GM12878 (cell line): ENCODE measurements around the gene CEP131. TPM values are rescaled to one million over a fixed set of nuclear protein-coding genes. Genes with fewer than 3 reads are reported as not detected.

Source experiments
- ATAC-seq: fragments of 200-7000 bp; cut with Tn5 transposase; 3 replicates; pipeline ENCODE4 v1.9.1; 2020; ENCODE audit warnings: mild to moderate bottlenecking, moderate library complexity
- BruUV-seq: library from RNA; stranded (reverse); fragments of 400-500 nt; replicated peaks from 2 replicates; lab custom pipeline; 2021; lab: Mats Ljungman, UMichigan
- CTCF ChIA-PET: fragments of 300-600 bp; sonication (Branson Sonifier 250); formaldehyde crosslinking; extraction: SDS; loops from one replicate; lab custom pipeline; 2021; ENCODE audit warnings: inconsistent platforms; lab: Yijun Ruan, JAX
- POLR2A ChIA-PET: fragments of 350-600 bp; formaldehyde crosslinking; extraction: SDS; loops from one replicate; lab custom pipeline; 2021; ENCODE audit warnings: inconsistent platforms; lab: Charles Lee
- RAD21 ChIA-PET: fragments of 300-600 bp; sonication (Branson Sonifier 250); formaldehyde crosslinking; loops from one replicate; lab custom pipeline; 2023; ENCODE audit warnings: antibody characterized with exemption; ENCODE audit not compliant: unreplicated experiment; lab: Charles Lee
- SMC1A ChIA-PET: fragments of 300-600 bp; sonication (Branson Sonifier 250); formaldehyde crosslinking; loops from one replicate; lab custom pipeline; 2023; ENCODE audit not compliant: unreplicated experiment, uncharacterized antibody; lab: Charles Lee
- DNase-seq: peaks from one replicate; pipeline ENCODE4 v3.0.0-alpha.2; 2011; ENCODE audit warnings: low read depth, low spot score
- FAIRE-seq: peaks from 3 replicates; lab custom pipeline; 2011; peaks lifted over from hg19 to GRCh38; lab: Jason Lieb, UNC
- H2AFZ ChIP-seq: 2 replicates; pipeline ENCODE4 v1.6.0; 2011; ENCODE audit warnings: low read depth, low read length, control low read depth; ENCODE audit not compliant: control insufficient read depth
- H3K27ac ChIP-seq: 2 replicates; pipeline ENCODE4 v1.5.1; 2011; ENCODE audit warnings: control low read depth; ENCODE audit not compliant: control insufficient read depth, insufficient read depth
- H3K27me3 ChIP-seq, 2 experiments: replicated peaks in 1 of 2; 2 replicates each; pipeline versions ENCODE4 v1.6.0 to v1.6.1; 2011; ENCODE audit warnings: low read length in 1 of 2; ENCODE audit not compliant: control insufficient read depth in 2 of 2, insufficient read depth in 2 of 2
- H3K36me3 ChIP-seq, 2 experiments: 2 replicates each; pipeline ENCODE4 v1.5.1; 2011; ENCODE audit warnings: low read length in 1 of 2; ENCODE audit not compliant: control insufficient read depth in 2 of 2, insufficient read depth in 2 of 2
- H3K4me1 ChIP-seq: 2 replicates; pipeline ENCODE4 v1.6.1; 2011; ENCODE audit warnings: mild to moderate bottlenecking, low read length, moderate library complexity, mixed read lengths; ENCODE audit not compliant: control insufficient read depth, insufficient read depth
- H3K4me2 ChIP-seq: 2 replicates; pipeline ENCODE4 v1.6.0; 2011; ENCODE audit warnings: control low read depth; ENCODE audit not compliant: control insufficient read depth, insufficient read depth
- H3K4me3 ChIP-seq: fragments of 200-600 bp; sonication (generic); 2 replicates; pipeline ENCODE4 v1.5.1; 2016
- H3K79me2 ChIP-seq: 2 replicates; pipeline ENCODE4 v1.6.0; 2011; ENCODE audit warnings: low read length; ENCODE audit not compliant: control insufficient read depth, insufficient read depth
- H3K9ac ChIP-seq: 2 replicates; pipeline ENCODE4 v1.8.0; 2011; ENCODE audit warnings: low read length, control low read depth, mixed read lengths; ENCODE audit not compliant: control insufficient read depth, insufficient read depth
- H3K9me3 ChIP-seq: replicated peaks from 3 replicates; pipeline ENCODE4 v1.5.1; 2011; ENCODE audit warnings: mild to moderate bottlenecking, low read length; ENCODE audit not compliant: control insufficient read depth, insufficient read depth
- H4K20me1 ChIP-seq: 2 replicates; pipeline ENCODE4 v1.6.0; 2011; ENCODE audit not compliant: control insufficient read depth, insufficient read depth
- CREB1 ChIP-seq: IDR thresholded peaks from 2 replicates; pipeline ENCODE4 v1.6.1; 2012; ENCODE audit warnings: low read depth, mild to moderate bottlenecking, inconsistent platforms
- GATAD2B ChIP-seq: fragments of 450-650 bp; conservative IDR thresholded peaks from 2 replicates; pipeline ENCODE4 v1.6.1; 2017; ENCODE audit warnings: low read depth, mild to moderate bottlenecking, moderate library complexity
- MEF2A ChIP-seq: IDR thresholded peaks from 2 replicates; pipeline ENCODE4 v1.6.1; 2011; ENCODE audit warnings: low read depth, mild to moderate bottlenecking, low read length, moderate library complexity; ENCODE audit not compliant: insufficient read depth
- SMARCA5 ChIP-seq: fragments of 450-650 bp; IDR thresholded peaks from 2 replicates; pipeline ENCODE4 v1.6.1; 2017; ENCODE audit warnings: mild to moderate bottlenecking
- SMC3 ChIP-seq: IDR thresholded peaks from 2 replicates; pipeline ENCODE4 v1.6.1; 2011; ENCODE audit warnings: low read length, improper control_type of control experiment, borderline replicate concordance
- YBX1 ChIP-seq: fragments of 450-650 bp; IDR thresholded peaks from 2 replicates; pipeline ENCODE4 v1.6.1; 2016; ENCODE audit warnings: antibody characterized with exemption
- WGBS: methylation state at CpG from one replicate; pipeline ENCODE4 v1.1.6; 2016; ENCODE audit warnings: low lambda C conversion rate; ENCODE audit not compliant: insufficient replicate concordance, insufficient coverage; ENCODE audit errors: missing lambda C conversion rate; 5-methylcytosine and 5-hydroxymethylcytosine counted together
- in situ Hi-C: fragments of 300-500 bp; cut with MboI; formaldehyde crosslinking; loops from 9 replicates; pipeline ENCODE4 v1.14.3; 2018; ENCODE audit warnings: mixed read lengths
- intact Hi-C: fragments of 100-400 bp; cut with micrococcal nuclease; formaldehyde crosslinking; loops from one replicate; pipeline ENCODE4 v1.14.2; 2022; ENCODE audit not compliant: unreplicated experiment
- polyA plus RNA-seq, 11 experiments: library from polyadenylated mRNA; depleted of rRNA in 4 of 11; unstranded in 6 of 11; stranded (reverse) in 5 of 11; fragments of >200 nt; fragmentation: Nextera tagmentation in 4 of 11; fragmentation: Illumina TruSeq in 1 of 11; extraction: Ambion mirVana in 4 of 11; extraction: Trizol in 1 of 11; gene quantifications; 1 replicate in 1 of 11; 2 replicates in 10 of 11; pipeline versions ENCODE4 v1.2.1 to v1.2.3, GENCODE V29; 2011 to 2016; ENCODE audit warnings: inconsistent platforms in 2 of 11, missing spikeins in 2 of 11, low read depth in 1 of 11
- total RNA-seq, 4 experiments: library from RNA; depleted of rRNA in 3 of 4; stranded (reverse); fragments of >200 nt in 3 of 4; fragmentation: Illumina TruSeq in 1 of 4; extraction: Trizol in 1 of 4; gene quantifications; 2 replicates each; pipeline versions ENCODE4 v1.2.1 to v1.2.3, GENCODE V29; 2013 to 2021
- TF ChIP-seq, protein P1 (sequence below): IDR thresholded peaks from 2 replicates; pipeline ENCODE4 v1.6.1; 2011; ENCODE audit warnings: mild to moderate bottlenecking, low read depth, low read length, moderate library complexity; ENCODE audit not compliant: insufficient replicate concordance
- TF ChIP-seq, protein P2 (sequence below): fragments of 450-650 bp; IDR thresholded peaks from 2 replicates; pipeline ENCODE4 v1.6.1; 2017; ENCODE audit warnings: mild to moderate bottlenecking, moderate library complexity
- TF ChIP-seq, protein P3 (sequence below): IDR thresholded peaks from 2 replicates; pipeline ENCODE4 v1.6.1; 2012; ENCODE audit warnings: low read depth, low read length, improper control_type of control experiment
- TF ChIP-seq, protein P4 (sequence below): fragments of 450-650 bp; IDR thresholded peaks from 2 replicates; pipeline ENCODE4 v1.6.1; 2018; ENCODE audit warnings: mild to moderate bottlenecking, low read depth, moderate library complexity; ENCODE audit not compliant: partially characterized antibody

The CEP131 gene
- total and polyA plus RNA-seq, 10 of the 15 experiments (the other 5 are each of a cell fraction or from before 2014, with no cell fraction given): 0.05 to 17.3 (median 6.7) TPM

DNA sequence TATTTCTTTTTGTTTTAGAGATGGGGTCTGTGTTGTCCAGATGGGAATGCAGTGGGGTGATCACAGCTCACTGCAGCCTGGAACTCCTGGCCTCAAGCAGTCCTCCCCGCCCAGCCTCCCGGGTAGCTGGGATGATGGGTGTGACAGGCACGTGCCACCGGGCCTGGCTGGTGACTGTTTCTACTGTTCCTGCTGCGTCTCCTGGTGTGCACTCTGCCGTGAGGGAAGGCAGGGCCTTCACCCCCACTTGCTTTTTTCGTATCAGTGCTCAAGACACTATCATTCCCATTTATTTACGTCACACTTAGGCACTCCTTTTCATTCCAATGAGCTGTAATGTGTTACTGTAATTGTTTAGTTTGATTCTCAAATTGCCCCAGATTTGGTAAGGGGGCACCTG is 82.7 kb downstream of the CEP131 start:
- WGBS: 37% methylated on average over 8 of the region's 8 CpGs
- CTCF ChIA-PET: no interaction called here

More for the DNA sequence above, 82.7 kb downstream of the CEP131 start:
- intact Hi-C loops: loop anchor here (5.0 kb wide), 1 partner anchor 342 kb away; no protein-coding TSS in a partner anchor
- Histone ChIP-seq H3K79me2 (no peaks in the 10 kb centered on the region), H3K4me1 (no peaks in the 10 kb centered on the region), H3K36me3 (no peaks in the 10 kb centered on the region), H2AFZ (no peak overlapping the region), H3K27ac (no peak overlapping the region), H3K4me2 (no peak overlapping the region), H3K9ac (no peak overlapping the region), H4K20me1 (no peaks in the 10 kb centered on the region), H3K4me3 (no peak overlapping the region), H3K9me3 (no peaks in the 10 kb centered on the region), H3K27me3 (no peaks in the 10 kb centered on the region)
- in situ Hi-C loops: loop anchor here (25.0 kb wide), 1 partner anchor 347 kb away; no protein-coding TSS in a partner anchor
- ATAC-seq (no peak), FAIRE-seq (no peak), DNase-seq (no peak)
- no TSS peak for BruUV-seq
- ChIA-PET POLR2A (no interaction called here), SMC1A (no interaction called here), RAD21 (no interaction called here)
- no peak for TF ChIP-seq SMARCA5
- TF ChIP-seq, protein P1, sequence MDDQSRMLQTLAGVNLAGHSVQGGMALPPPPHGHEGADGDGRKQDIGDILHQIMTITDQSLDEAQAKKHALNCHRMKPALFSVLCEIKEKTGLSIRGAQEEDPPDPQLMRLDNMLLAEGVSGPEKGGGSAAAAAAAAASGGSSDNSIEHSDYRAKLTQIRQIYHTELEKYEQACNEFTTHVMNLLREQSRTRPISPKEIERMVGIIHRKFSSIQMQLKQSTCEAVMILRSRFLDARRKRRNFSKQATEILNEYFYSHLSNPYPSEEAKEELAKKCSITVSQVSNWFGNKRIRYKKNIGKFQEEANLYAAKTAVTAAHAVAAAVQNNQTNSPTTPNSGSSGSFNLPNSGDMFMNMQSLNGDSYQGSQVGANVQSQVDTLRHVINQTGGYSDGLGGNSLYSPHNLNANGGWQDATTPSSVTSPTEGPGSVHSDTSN: no peak
- TF ChIP-seq, protein P2, sequence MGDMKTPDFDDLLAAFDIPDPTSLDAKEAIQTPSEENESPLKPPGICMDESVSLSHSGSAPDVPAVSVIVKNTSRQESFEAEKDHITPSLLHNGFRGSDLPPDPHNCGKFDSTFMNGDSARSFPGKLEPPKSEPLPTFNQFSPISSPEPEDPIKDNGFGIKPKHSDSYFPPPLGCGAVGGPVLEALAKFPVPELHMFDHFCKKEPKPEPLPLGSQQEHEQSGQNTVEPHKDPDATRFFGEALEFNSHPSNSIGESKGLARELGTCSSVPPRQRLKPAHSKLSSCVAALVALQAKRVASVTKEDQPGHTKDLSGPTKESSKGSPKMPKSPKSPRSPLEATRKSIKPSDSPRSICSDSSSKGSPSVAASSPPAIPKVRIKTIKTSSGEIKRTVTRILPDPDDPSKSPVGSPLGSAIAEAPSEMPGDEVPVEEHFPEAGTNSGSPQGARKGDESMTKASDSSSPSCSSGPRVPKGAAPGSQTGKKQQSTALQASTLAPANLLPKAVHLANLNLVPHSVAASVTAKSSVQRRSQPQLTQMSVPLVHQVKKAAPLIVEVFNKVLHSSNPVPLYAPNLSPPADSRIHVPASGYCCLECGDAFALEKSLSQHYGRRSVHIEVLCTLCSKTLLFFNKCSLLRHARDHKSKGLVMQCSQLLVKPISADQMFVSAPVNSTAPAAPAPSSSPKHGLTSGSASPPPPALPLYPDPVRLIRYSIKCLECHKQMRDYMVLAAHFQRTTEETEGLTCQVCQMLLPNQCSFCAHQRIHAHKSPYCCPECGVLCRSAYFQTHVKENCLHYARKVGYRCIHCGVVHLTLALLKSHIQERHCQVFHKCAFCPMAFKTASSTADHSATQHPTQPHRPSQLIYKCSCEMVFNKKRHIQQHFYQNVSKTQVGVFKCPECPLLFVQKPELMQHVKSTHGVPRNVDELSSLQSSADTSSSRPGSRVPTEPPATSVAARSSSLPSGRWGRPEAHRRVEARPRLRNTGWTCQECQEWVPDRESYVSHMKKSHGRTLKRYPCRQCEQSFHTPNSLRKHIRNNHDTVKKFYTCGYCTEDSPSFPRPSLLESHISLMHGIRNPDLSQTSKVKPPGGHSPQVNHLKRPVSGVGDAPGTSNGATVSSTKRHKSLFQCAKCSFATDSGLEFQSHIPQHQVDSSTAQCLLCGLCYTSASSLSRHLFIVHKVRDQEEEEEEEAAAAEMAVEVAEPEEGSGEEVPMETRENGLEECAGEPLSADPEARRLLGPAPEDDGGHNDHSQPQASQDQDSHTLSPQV: no peak
- no peak for TF ChIP-seq YBX1
- TF ChIP-seq, protein P3, sequence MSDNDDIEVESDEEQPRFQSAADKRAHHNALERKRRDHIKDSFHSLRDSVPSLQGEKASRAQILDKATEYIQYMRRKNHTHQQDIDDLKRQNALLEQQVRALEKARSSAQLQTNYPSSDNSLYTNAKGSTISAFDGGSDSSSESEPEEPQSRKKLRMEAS: no peak
- TF ChIP-seq, protein P4, sequence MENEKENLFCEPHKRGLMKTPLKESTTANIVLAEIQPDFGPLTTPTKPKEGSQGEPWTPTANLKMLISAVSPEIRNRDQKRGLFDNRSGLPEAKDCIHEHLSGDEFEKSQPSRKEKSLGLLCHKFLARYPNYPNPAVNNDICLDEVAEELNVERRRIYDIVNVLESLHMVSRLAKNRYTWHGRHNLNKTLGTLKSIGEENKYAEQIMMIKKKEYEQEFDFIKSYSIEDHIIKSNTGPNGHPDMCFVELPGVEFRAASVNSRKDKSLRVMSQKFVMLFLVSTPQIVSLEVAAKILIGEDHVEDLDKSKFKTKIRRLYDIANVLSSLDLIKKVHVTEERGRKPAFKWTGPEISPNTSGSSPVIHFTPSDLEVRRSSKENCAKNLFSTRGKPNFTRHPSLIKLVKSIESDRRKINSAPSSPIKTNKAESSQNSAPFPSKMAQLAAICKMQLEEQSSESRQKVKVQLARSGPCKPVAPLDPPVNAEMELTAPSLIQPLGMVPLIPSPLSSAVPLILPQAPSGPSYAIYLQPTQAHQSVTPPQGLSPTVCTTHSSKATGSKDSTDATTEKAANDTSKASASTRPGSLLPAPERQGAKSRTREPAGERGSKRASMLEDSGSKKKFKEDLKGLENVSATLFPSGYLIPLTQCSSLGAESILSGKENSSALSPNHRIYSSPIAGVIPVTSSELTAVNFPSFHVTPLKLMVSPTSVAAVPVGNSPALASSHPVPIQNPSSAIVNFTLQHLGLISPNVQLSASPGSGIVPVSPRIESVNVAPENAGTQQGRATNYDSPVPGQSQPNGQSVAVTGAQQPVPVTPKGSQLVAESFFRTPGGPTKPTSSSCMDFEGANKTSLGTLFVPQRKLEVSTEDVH: no peak
- TF ChIP-seq GATAD2B: no peak
- no peak for TF ChIP-seq MEF2A
- TF ChIP-seq CREB1: no peak
- no peak for TF ChIP-seq SMC3
